Measurements from ENCODE around the gene TRIM66. TPM values are rescaled to one million over a fixed set of nuclear protein-coding genes. Genes with fewer than 3 reads are reported as not detected.

Gene TRIM66
- total RNA-seq, 1 donor from 2014 or later: 11.0 TPM

GRCh38 chr11:8701891-8702597, 19.6 kb upstream of the TRIM66 start:
- DNase-seq (no peak), ATAC-seq (no peak)
- Histone ChIP-seq H3K27ac (no peak overlapping the region), H3K4me3 (no peak overlapping the region), H3K9me3 (no peaks in the 10 kb centered on the region), H3K4me1 (peaks cover 10% of the 10 kb centered on the region), H3K27me3 (ENCODE audit: low read depth) (no peaks in the 10 kb centered on the region), H3K36me3 (peaks cover 88% of the 10 kb centered on the region)
- intact Hi-C loops (cut with DNase I): no loop called here
- TF ChIP-seq, protein P1, sequence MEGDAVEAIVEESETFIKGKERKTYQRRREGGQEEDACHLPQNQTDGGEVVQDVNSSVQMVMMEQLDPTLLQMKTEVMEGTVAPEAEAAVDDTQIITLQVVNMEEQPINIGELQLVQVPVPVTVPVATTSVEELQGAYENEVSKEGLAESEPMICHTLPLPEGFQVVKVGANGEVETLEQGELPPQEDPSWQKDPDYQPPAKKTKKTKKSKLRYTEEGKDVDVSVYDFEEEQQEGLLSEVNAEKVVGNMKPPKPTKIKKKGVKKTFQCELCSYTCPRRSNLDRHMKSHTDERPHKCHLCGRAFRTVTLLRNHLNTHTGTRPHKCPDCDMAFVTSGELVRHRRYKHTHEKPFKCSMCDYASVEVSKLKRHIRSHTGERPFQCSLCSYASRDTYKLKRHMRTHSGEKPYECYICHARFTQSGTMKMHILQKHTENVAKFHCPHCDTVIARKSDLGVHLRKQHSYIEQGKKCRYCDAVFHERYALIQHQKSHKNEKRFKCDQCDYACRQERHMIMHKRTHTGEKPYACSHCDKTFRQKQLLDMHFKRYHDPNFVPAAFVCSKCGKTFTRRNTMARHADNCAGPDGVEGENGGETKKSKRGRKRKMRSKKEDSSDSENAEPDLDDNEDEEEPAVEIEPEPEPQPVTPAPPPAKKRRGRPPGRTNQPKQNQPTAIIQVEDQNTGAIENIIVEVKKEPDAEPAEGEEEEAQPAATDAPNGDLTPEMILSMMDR (IDR thresholded peaks at IDR 0.05): no peak

GRCh38 chr11:8699903-8700302, 17.4 kb upstream of the TRIM66 start:
- H3K36me3 ChIP-seq: peaks cover 88% of the 10 kb centered on the region

GRCh38 chr11:8698917-8699441, 16.5 kb upstream of the TRIM66 start:
- TF ChIP-seq, protein P1 (IDR thresholded peaks at IDR 0.05): no peak
- Histone ChIP-seq H3K36me3 (peaks cover 90% of the 10 kb centered on the region), H3K4me1 (no peaks in the 10 kb centered on the region), H3K4me3 (no peak overlapping the region), H3K27me3 (ENCODE audit: low read depth) (no peaks in the 10 kb centered on the region), H3K27ac (peak overlapping the region; percentile 11), H3K9me3 (no peaks in the 10 kb centered on the region)
- intact Hi-C loops (cut with DNase I): no loop called here
- DNase-seq: no peak
- ATAC-seq: no peak

More at GRCh38 chr11:8699903-8700302, 17.4 kb upstream of the TRIM66 start:
- intact Hi-C loops (cut with DNase I): no loop called here
- Histone ChIP-seq H3K4me1 (peaks cover 7% of the 10 kb centered on the region), H3K9me3 (no peaks in the 10 kb centered on the region), H3K27ac (peak overlapping the region; percentile 26), H3K4me3 (no peak overlapping the region), H3K27me3 (ENCODE audit: low read depth) (no peaks in the 10 kb centered on the region)
- TF ChIP-seq, protein P1 (IDR thresholded peaks at IDR 0.05): no peak
- peak in 1 of 2 donors; percentile 13 for ATAC-seq
- DNase-seq: no peak

GRCh38 chr11:8698379-8698851, 15.9 kb upstream of the TRIM66 start:
- intact Hi-C loops (cut with DNase I): no loop called here
- ATAC-seq (no peak), DNase-seq (no peak)
- TF ChIP-seq, protein P1 (IDR thresholded peaks at IDR 0.05): no peak
- Histone ChIP-seq H3K4me1 (no peaks in the 10 kb centered on the region), H3K9me3 (no peaks in the 10 kb centered on the region), H3K36me3 (peaks cover 90% of the 10 kb centered on the region), H3K4me3 (no peak overlapping the region), H3K27ac (no peak overlapping the region), H3K27me3 (ENCODE audit: low read depth) (no peaks in the 10 kb centered on the region)

DNA sequence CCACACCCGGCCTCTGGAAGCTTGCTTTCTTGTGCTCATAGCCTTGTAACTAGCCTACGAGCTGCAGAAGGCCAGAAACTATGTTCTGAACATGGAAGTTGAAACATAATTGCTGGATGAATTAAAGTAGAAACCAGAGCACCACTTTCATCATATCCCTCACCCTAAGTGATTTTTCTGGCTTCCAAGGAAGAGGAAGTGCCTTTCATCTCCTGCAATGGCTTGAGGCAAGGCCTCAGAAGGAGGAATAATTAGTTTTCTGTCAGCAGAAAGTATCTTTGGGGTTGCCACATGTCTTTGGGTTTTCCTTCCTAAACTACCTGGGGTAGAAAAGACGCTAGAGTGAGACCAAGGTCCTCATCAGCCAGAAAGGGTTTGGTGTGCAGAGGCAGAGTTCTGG, 14.6 kb upstream of the TRIM66 start:
- TF ChIP-seq, protein P1 (IDR thresholded peaks at IDR 0.05): no peak
- no peaks in the 10 kb centered on the region for H3K4me1 ChIP-seq
- no peak for DNase-seq
- H3K36me3 ChIP-seq: peaks cover 90% of the 10 kb centered on the region
- H3K27me3 ChIP-seq (ENCODE audit: low read depth): no peaks in the 10 kb centered on the region
- no peak for ATAC-seq
- intact Hi-C loops (cut with DNase I): no loop called here
- no peaks in the 10 kb centered on the region for H3K9me3 ChIP-seq
- no peak overlapping the region for H3K4me3 ChIP-seq
- no peak overlapping the region for H3K27ac ChIP-seq
